ENCODE measurements around the gene COBL. TPM values are rescaled to one million over a fixed set of nuclear protein-coding genes. Genes with fewer than 3 reads are reported as not detected.

Gene COBL
- polyA plus RNA-seq, 1 donor: 30.5 TPM

- H3K36me3 ChIP-seq (ENCODE audit: control insufficient read depth, insufficient read depth, low read length): no peaks in the 10 kb centered on the region
- peaks cover 19% of the 10 kb centered on the region for H3K4me1 ChIP-seq (ENCODE audit: control insufficient read depth, insufficient read depth, low read length)
- no CpG with 5 or more reads among the region's 7 CpGs for WGBS (ENCODE audit: insufficient coverage, low lambda C conversion rate)
- H3K27ac ChIP-seq (ENCODE audit: low read length): no peak overlapping the region
- DNase-seq: no peak
- H3K9me3 ChIP-seq (ENCODE audit: control insufficient read depth, low read depth, low read length): no peaks in the 10 kb centered on the region
- no peak overlapping the region for H3K4me3 ChIP-seq (ENCODE audit: low read length)
- no peaks in the 10 kb centered on the region for H3K27me3 ChIP-seq (ENCODE audit: control insufficient read depth, insufficient read depth, low read length)
Measured at GRCh38 chr7:51276091-51276605, 40.5 kb downstream of the COBL start.

GRCh38 chr7:51275532-51275931, 41.1 kb downstream of the COBL start:
- no peak for DNase-seq
- peaks cover 19% of the 10 kb centered on the region for H3K4me1 ChIP-seq (ENCODE audit: control insufficient read depth, insufficient read depth, low read length)
- no peak overlapping the region for H3K4me3 ChIP-seq (ENCODE audit: low read length)
- no peaks in the 10 kb centered on the region for H3K36me3 ChIP-seq (ENCODE audit: control insufficient read depth, insufficient read depth, low read length)
- H3K27ac ChIP-seq (ENCODE audit: low read length): no peak overlapping the region
- no peaks in the 10 kb centered on the region for H3K27me3 ChIP-seq (ENCODE audit: control insufficient read depth, insufficient read depth, low read length)
- no peaks in the 10 kb centered on the region for H3K9me3 ChIP-seq (ENCODE audit: control insufficient read depth, low read depth, low read length)
- WGBS (ENCODE audit: insufficient coverage, low lambda C conversion rate): no CpG with 5 or more reads among the region's 9 CpGs

- no peak for DNase-seq
- no peaks in the 10 kb centered on the region for H3K9me3 ChIP-seq (ENCODE audit: control insufficient read depth, low read depth, low read length)
- H3K27ac ChIP-seq (ENCODE audit: low read length): no peak overlapping the region
- peaks cover 19% of the 10 kb centered on the region for H3K4me1 ChIP-seq (ENCODE audit: control insufficient read depth, insufficient read depth, low read length)
- WGBS (ENCODE audit: insufficient coverage, low lambda C conversion rate): 80% methylated on average over 1 of the region's 7 CpGs
- H3K36me3 ChIP-seq (ENCODE audit: control insufficient read depth, insufficient read depth, low read length): no peaks in the 10 kb centered on the region
- no peak overlapping the region for H3K4me3 ChIP-seq (ENCODE audit: low read length)
- H3K27me3 ChIP-seq (ENCODE audit: control insufficient read depth, insufficient read depth, low read length): no peaks in the 10 kb centered on the region
Measured at GRCh38 chr7:51274955-51275354, 41.7 kb downstream of the COBL start.

GRCh38 chr7:51274001-51274400, 42.6 kb downstream of the COBL start:
- Histone ChIP-seq H3K4me3 (ENCODE audit: low read length) (no peak overlapping the region), H3K27me3 (ENCODE audit: control insufficient read depth, insufficient read depth, low read length) (no peaks in the 10 kb centered on the region), H3K4me1 (ENCODE audit: control insufficient read depth, insufficient read depth, low read length) (peaks cover 19% of the 10 kb centered on the region), H3K9me3 (ENCODE audit: control insufficient read depth, low read depth, low read length) (no peaks in the 10 kb centered on the region), H3K36me3 (ENCODE audit: control insufficient read depth, insufficient read depth, low read length) (no peaks in the 10 kb centered on the region), H3K27ac (ENCODE audit: low read length) (no peak overlapping the region)
- WGBS (ENCODE audit: insufficient coverage, low lambda C conversion rate): no CpG with 5 or more reads among the region's 10 CpGs
- DNase-seq: no peak

- Histone ChIP-seq H3K4me1 (ENCODE audit: control insufficient read depth, insufficient read depth, low read length) (peaks cover 19% of the 10 kb centered on the region), H3K4me3 (ENCODE audit: low read length) (no peak overlapping the region), H3K9me3 (ENCODE audit: control insufficient read depth, low read depth, low read length) (no peaks in the 10 kb centered on the region), H3K27me3 (ENCODE audit: control insufficient read depth, insufficient read depth, low read length) (no peaks in the 10 kb centered on the region), H3K36me3 (ENCODE audit: control insufficient read depth, insufficient read depth, low read length) (no peaks in the 10 kb centered on the region), H3K27ac (ENCODE audit: low read length) (no peak overlapping the region)
- WGBS (ENCODE audit: insufficient coverage, low lambda C conversion rate): no CpG with 5 or more reads among the region's 1 CpG
- no peak for DNase-seq
Measured at GRCh38 chr7:51273360-51273759, 43.2 kb downstream of the COBL start.

- no CpG with 5 or more reads among the region's 5 CpGs for WGBS (ENCODE audit: insufficient coverage, low lambda C conversion rate)
- no peaks in the 10 kb centered on the region for H3K9me3 ChIP-seq (ENCODE audit: control insufficient read depth, low read depth, low read length)
Measured at GRCh38 chr7:51270965-51271364, 45.6 kb downstream of the COBL start.

GRCh38 chr7:51269911-51270310, 46.7 kb downstream of the COBL start:
- no peaks in the 10 kb centered on the region for H3K36me3 ChIP-seq (ENCODE audit: control insufficient read depth, insufficient read depth, low read length)
- H3K9me3 ChIP-seq (ENCODE audit: control insufficient read depth, low read depth, low read length): no peaks in the 10 kb centered on the region
- no peak overlapping the region for H3K4me3 ChIP-seq (ENCODE audit: low read length)
- no peaks in the 10 kb centered on the region for H3K27me3 ChIP-seq (ENCODE audit: control insufficient read depth, insufficient read depth, low read length)
- no peak for DNase-seq
- H3K4me1 ChIP-seq (ENCODE audit: control insufficient read depth, insufficient read depth, low read length): peaks cover 11% of the 10 kb centered on the region
- WGBS (ENCODE audit: insufficient coverage, low lambda C conversion rate): no CpG with 5 or more reads among the region's 5 CpGs
- no peak overlapping the region for H3K27ac ChIP-seq (ENCODE audit: low read length)

More at GRCh38 chr7:51270965-51271364, 45.6 kb downstream of the COBL start:
- no peak overlapping the region for H3K27ac ChIP-seq (ENCODE audit: low read length)
- H3K4me3 ChIP-seq (ENCODE audit: low read length): no peak overlapping the region
- DNase-seq: no peak
- H3K4me1 ChIP-seq (ENCODE audit: control insufficient read depth, insufficient read depth, low read length): peaks cover 8% of the 10 kb centered on the region
- no peaks in the 10 kb centered on the region for H3K36me3 ChIP-seq (ENCODE audit: control insufficient read depth, insufficient read depth, low read length)
- no peaks in the 10 kb centered on the region for H3K27me3 ChIP-seq (ENCODE audit: control insufficient read depth, insufficient read depth, low read length)

GRCh38 chr7:51269321-51269720, 47.3 kb downstream of the COBL start:
- Histone ChIP-seq H3K4me3 (ENCODE audit: low read length) (no peak overlapping the region), H3K9me3 (ENCODE audit: control insufficient read depth, low read depth, low read length) (no peaks in the 10 kb centered on the region), H3K4me1 (ENCODE audit: control insufficient read depth, insufficient read depth, low read length) (peaks cover 17% of the 10 kb centered on the region), H3K27me3 (ENCODE audit: control insufficient read depth, insufficient read depth, low read length) (no peaks in the 10 kb centered on the region), H3K36me3 (ENCODE audit: control insufficient read depth, insufficient read depth, low read length) (no peaks in the 10 kb centered on the region), H3K27ac (ENCODE audit: low read length) (no peak overlapping the region)
- no peak for DNase-seq
- no CpG with 5 or more reads among the region's 10 CpGs for WGBS (ENCODE audit: insufficient coverage, low lambda C conversion rate)

- peaks cover 22% of the 10 kb centered on the region for H3K4me1 ChIP-seq (ENCODE audit: control insufficient read depth, insufficient read depth, low read length)
- no peak overlapping the region for H3K27ac ChIP-seq (ENCODE audit: low read length)
- no peaks in the 10 kb centered on the region for H3K9me3 ChIP-seq (ENCODE audit: control insufficient read depth, low read depth, low read length)
- DNase-seq: no peak
- 60% methylated on average over 1 of the region's 7 CpGs for WGBS (ENCODE audit: insufficient coverage, low lambda C conversion rate)
- H3K27me3 ChIP-seq (ENCODE audit: control insufficient read depth, insufficient read depth, low read length): no peaks in the 10 kb centered on the region
- H3K36me3 ChIP-seq (ENCODE audit: control insufficient read depth, insufficient read depth, low read length): no peaks in the 10 kb centered on the region
- H3K4me3 ChIP-seq (ENCODE audit: low read length): no peak overlapping the region
Measured at GRCh38 chr7:51268859-51269258, 47.8 kb downstream of the COBL start.

- Histone ChIP-seq H3K9me3 (ENCODE audit: control insufficient read depth, low read depth, low read length) (no peaks in the 10 kb centered on the region), H3K27me3 (ENCODE audit: control insufficient read depth, insufficient read depth, low read length) (no peaks in the 10 kb centered on the region), H3K36me3 (ENCODE audit: control insufficient read depth, insufficient read depth, low read length) (no peaks in the 10 kb centered on the region), H3K4me3 (ENCODE audit: low read length) (no peak overlapping the region), H3K27ac (ENCODE audit: low read length) (no peak overlapping the region), H3K4me1 (ENCODE audit: control insufficient read depth, insufficient read depth, low read length) (peaks cover 38% of the 10 kb centered on the region)
- DNase-seq: no peak
- WGBS (ENCODE audit: insufficient coverage, low lambda C conversion rate): no CpG with 5 or more reads among the region's 2 CpGs
Measured at GRCh38 chr7:51267169-51267568, 49.4 kb downstream of the COBL start.

All from large intestine (tissue), 3 donors.